Bone marrow (tissue), 2 donors: Measurements from ENCODE around the gene FASTK.

Source experiments
- DNase-seq, 2 donors: peaks; one replicate each; lab custom pipeline; 2025; lab: John Stamatoyannopoulos, UW

The FASTK gene

DNA sequence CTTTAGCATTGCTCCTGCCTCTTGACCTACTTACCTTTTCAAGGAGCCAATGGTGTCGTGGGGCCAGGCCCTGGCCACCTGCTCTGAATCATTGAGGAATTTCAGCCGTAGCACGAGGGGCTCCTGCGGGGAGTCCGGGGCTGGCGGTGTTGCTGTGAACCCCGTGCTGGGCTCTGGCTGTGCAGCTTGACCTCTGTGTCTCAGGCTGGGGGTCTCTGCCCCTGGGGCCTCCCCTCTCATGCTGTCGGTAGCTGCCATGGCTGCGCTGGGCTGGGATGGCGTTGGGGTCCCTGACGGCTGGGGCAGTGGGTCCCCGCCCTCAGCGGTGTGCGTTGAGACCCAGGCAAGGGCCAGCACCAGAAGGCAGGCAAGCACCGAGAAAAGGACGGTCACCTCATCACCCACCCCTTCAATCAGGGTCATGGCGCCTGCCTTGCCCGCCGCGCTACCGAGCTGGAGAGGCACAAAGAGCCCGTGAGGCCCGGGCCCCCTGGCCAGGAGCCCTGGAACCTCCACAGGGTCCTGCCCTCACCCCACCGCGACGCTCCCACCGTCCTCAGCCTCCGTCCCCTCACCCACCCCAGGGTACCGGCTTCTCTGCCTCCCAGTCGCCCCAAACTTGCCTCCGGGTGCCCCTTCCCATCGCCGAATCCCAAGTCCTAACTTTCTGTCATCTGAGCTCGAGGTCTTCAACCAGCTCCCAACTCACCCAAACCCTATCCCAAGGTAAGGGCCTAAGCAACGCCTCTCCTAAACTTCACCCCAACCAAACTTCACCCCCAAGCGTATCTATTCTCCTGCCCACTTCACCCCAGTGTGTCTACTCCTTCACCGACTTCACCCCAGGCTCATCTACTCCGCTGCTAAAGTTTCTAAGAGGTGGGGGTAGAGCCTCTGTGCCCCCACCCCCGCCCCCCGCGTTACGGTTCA lies 1.8 kb upstream of the FASTK start:
- DNase-seq: no peak

DNA sequence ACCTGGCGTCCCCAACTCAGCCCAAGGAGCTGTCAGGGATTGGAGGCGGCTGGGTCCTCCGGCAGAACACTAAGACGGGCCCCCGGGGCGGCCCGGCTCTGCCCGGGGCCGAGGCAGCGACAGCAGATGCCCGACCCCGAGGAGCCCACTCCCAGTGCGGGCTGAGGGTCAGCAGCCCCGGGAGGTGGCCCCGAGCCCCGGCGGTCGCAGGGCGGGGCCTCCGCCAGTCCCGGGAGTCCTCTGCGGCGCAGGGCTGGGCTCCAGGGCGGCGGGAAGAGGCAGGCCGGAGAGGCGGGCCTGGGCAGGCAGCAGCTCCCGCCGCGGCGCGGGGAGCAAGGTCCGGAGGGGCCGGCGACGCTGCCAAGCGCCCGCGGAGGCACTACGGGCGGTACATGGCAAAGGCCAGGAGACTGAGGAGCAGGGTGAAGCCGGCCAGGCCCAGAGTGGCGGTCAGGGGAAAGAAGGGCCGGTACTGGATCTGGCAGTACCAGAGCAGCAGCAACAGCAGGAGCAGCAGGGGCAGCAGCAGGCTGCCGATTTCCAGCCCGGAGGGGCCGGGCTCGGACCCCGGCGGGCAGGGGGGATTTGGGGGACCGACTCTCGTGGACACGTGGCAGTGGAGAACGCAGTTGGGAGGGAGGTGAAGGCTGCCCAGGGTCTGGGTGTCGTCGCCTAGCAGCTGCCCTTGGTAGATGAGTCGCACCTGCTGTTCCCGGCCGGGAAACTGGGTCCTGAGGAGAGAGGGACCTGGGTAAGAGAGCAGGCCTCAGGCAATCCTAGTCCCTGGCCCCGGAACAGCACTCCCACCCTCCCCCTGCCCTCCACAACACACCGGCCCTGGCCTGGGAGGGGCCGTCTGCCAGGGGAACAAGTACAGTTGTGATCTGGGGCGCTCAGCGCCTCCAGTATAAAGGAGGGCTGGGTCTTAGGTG lies 827 bp upstream of the FASTK start:
- no peak for DNase-seq

DNA sequence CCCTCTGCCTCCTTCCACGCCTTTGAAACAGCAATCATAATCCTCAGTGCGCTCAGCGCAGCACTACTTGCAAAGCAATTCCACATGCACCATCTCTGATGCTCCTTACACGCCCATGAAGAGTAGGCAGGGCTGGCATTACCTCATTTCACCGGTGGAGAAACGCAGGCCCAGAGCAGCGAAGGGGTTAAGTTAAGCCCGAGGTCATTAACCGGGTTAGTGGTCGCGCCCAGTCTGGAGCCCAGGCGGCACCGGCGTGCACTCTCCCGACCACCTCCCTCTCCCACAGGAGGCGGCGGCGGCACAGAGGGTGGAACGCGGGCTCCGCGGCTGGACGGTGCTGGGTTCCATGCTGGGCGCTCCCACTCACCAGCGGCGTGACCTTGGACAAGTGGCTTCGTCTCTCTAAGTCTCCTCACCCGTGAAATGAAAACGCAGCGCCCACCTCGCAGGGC lies 515 bp downstream of the FASTK start:
- DNase-seq: no peak

DNA sequence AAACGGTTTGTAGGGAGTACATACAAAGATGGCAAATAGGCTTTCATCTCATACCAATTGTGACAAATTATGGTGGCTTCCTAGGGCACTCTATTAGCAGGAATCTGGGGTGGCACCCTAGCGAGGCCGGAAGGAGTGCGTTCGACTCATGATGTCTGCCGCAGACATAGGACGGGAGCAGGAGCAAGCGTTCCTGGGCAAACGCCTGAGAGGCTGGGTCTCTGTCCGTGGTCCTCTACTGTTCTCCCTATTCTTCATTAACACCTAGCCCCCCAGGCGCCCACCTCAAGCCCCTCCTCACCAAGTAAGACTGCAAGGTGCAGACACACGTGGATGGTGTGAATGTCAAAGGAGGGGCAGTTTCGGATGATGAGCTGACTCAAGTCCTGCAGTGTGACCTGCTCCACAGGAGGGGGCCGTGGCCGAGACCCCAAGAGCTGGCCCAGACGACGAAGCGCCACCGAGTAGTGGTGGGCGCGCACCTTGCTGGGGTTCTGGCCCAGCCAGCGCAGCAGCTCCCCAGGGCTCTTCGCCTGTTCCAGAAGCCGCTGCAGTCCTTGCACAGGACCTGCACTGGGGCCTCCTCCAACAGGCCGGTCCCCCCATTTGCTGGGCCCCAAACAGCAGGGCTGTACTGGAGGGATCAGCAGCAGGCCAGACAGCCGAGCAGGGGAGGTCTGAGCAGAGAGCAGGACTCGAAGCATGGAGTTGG lies 1.3 kb downstream of the FASTK start:
- DNase-seq: no peak

DNA sequence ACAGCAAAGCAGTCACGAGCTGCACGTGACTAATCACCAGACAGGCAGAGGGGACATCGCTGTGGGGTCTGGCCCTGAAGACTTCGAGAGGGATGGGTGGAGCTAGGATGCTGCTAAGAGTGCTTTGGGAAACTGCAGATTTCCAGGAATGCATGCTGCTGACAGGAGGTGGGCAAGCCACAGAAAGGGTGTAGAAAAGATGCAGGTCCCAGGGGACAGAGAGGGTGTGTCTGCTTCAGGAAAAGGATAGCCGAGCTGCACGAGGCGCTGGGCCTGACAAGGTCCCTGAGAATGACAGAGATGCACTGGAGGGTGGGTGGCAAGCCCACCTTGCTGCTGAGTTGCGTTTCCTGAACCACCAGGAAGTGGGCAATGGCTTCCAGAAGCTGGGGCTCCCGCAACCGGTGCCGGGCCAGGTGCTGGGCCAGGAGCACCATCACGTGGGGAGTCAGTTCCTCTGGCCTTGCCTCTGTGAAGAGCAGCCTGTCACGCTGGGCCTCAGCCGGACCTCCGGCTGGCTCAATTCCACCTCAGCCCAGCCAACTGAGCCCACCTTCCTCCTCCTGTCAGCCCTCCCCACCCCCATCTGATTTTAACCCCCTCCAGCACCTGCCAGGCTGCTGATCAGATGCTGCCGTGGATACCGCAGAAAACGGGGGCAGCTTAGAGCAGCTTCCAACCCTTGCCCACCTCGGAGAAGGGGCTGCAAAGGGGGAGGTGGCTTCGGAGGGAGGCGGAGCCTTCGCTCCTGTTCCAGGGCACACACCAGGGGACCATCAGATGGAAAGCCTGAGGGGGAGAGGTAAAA lies 2.2 kb downstream of the FASTK start:
- DNase-seq: no peak

DNA sequence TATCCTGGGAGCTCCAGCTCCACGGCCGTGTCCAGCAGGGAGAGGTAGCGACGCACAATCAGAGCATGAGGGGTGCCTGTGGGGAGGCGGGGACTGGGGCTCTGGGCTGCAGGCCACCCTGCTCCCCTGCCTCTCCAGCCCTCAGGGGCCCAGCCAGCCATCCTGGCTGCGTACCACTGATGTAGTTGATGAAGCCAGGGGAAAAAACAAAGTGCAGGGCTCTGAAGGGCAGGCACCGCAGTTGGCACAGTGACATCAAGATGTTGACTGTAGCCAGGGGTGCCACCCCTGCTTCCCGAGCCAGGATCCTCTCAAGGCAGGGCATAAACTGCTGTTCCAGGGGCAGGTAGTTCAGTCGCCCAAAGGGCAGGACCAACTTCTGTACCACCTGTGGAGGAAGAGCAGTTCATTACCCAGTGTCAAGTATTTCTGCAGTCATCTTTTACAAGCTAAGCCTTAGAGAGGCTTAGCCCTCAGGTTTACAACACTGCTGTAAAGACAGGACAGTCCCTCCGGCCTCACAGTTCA lies 2.8 kb downstream of the FASTK start:
- DNase-seq: no peak

DNA sequence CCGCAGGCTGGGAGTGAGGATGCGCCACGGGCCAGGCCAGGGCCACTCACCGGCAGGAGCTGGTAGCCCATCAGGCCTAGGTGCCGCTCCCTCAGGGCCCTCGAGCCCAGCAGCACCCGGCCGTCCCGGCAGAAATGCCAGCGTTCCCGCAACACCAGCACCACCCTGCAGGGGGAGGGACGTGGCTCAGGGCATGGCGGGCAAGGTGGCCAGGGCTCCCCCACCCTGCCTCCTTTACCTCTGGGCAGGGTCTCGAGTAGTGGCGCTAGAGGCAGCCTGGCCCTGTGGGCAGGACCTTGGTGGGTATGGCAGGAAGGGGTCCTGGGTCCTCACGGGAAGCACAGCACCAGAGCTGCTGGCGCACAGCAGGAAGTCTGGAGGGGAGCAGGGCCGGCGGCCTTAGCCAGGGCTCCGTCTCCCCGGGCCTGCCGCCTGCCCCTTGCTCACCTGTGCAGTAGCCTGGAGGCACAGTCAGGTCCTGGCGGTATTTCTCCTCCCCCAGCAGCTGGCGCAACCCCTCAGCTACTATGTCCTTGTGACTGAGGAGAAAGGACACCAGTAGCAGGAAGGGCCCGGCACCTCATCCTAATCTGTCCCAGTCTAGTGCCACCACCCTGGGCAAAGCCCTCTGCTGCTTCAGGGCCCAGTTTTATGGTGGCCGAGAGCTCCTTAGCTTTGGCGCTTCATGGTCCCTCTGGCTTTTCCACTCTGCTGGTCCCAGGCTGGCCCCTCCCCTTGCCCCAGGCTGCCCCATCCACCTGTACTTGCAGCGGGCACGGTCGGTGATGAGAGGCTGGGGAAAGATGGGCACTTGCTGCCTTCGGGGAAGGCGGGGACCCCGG lies 3.5 kb downstream of the FASTK start:
- DNase-seq: no peak

DNA sequence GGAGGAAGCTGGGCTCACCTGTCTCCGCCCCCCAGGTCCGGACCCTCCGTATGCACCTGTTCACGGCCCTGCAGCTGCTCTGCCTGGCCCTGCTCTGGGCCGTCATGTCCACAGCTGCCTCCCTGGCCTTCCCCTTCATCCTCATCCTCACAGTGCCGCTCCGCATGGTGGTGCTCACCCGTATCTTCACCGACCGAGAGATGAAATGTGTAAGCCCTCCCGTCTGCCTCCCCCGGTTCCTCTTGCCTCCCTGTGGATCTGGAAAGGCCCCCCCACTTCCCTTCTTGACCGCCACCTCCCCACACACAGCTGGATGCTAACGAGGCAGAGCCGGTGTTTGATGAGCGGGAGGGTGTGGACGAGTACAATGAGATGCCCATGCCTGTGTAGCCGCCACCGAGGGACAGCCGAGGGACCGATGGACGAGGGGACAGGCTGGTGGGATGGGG lies 4.6 kb downstream of the FASTK start:
- DNase-seq: no peak

DNA sequence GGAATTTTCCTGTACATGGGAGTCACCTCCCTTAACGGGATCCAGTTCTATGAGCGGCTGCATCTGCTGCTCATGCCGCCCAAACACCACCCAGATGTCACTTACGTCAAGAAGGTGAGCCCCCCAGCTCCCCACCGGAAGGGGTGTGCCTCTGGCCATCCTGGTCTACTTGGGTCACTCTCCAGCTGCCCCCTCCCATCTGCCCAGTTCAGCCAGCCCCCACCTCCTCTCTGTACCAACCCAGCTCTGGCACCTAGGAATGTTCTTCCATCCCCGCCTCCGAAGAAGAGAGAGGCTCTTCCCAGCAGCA lies 5.0 kb downstream of the FASTK start:
- no peak for DNase-seq

DNA sequence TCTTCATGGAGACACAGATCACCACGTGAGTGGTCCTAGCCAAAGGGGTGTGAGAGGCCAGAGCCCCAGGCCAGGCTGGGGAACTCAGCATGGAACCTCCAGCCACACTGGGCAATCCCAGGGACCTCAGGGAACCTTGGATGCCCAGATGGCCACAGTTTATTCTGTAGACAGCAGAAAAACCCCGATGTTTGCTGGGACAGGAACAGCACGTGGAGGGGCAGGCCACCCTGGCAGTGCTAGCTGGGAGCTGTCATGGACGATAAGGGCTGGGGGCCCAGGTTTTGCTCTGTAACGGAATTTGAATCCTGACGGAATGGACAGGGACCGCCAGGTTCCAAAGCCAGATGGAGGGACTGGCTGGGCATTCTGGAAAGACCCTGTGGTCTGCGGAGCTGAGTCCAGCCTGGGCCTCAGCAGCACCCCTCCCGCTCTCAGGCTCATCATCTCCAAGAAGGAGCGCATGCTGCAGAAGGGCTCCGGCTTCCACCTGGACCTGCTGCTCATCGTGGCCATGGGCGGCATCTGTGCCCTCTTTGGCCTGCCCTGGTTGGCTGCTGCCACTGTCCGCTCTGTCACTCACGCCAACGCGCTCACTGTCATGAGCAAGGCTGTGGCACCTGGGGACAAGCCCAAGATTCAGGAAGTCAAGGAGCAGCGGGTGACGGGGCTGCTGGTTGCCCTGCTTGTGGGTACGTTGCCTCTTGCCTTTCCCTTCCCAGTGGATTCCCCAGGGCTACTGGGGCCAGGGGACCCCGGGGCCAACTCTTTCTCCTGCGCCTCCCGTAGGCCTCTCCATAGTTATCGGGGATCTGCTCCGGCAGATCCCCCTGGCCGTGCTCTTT lies 5.6 kb downstream of the FASTK start:
- no peak for DNase-seq

DNA sequence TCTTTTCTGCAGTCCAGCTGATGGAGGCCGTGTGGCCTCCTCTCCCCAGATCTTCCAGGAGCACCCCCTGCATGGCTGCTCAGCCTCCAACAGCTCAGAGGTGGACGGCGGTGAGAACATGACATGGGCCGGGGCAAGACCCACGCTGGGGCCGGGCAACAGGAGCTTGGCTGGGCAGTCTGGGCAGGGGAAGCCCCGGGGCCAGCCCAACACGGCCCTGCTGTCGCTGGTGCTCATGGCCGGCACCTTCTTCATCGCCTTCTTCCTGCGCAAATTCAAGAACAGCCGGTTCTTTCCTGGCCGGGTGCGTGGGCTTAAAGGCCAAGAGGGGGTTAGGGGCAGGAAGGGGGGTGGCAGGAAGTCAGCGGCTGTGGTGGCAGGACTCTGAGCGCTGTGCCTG lies 6.6 kb downstream of the FASTK start:
- no peak for DNase-seq

DNA sequence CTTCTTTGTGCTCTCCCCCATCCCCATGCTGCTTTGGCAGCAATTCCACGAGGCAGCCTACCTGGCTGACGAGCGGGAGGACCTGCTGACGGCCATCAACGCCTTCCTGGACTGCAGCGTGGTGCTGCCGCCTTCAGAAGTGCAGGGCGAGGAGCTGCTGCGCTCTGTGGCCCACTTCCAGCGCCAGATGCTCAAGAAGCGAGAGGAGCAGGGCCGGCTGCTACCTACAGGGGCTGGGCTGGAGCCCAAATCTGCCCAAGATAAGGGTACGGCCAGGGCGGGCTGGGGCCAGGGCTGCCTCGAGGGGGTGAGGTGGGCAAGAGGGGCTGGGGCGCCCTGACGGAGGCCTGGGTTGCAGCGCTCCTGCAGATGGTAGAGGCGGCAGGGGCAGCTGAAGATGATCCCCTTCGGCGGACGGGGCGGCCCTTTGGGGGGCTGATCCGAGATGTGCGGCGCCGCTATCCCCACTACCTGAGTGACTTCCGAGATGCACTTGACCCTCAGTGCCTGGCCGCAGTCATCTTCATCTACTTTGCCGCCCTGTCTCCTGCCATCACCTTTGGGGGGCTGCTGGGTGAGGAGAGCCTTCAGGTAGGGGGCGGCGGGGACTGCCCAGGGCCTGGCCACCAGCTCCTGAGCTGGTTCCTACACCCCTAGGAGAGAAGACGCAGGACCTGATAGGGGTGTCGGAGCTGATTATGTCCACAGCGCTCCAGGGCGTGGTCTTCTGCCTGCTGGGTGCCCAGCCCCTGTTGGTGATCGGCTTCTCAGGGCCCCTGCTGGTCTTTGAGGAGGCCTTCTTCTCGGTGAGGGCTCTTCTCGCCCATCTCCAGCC lies 9.4 kb downstream of the FASTK start:
- DNase-seq: no peak

DNA sequence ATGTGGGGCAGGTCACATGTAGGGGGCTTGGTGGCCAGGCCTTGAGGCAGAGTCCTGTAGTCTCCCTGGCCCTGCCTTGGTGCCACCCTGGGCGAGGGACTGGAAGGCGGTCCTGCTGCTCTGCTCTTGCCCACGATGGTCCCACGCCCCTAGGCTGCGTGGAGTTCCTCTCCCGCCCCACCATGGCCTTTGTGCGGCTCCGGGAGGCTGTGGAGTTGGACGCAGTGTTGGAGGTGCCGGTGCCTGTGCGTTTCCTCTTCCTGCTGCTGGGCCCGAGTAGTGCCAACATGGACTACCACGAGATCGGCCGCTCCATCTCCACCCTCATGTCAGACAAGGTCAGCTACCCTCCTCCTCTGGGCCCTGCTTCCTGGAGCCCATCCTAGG lies 10.0 kb downstream of the FASTK start:
- no peak for DNase-seq

DNA sequence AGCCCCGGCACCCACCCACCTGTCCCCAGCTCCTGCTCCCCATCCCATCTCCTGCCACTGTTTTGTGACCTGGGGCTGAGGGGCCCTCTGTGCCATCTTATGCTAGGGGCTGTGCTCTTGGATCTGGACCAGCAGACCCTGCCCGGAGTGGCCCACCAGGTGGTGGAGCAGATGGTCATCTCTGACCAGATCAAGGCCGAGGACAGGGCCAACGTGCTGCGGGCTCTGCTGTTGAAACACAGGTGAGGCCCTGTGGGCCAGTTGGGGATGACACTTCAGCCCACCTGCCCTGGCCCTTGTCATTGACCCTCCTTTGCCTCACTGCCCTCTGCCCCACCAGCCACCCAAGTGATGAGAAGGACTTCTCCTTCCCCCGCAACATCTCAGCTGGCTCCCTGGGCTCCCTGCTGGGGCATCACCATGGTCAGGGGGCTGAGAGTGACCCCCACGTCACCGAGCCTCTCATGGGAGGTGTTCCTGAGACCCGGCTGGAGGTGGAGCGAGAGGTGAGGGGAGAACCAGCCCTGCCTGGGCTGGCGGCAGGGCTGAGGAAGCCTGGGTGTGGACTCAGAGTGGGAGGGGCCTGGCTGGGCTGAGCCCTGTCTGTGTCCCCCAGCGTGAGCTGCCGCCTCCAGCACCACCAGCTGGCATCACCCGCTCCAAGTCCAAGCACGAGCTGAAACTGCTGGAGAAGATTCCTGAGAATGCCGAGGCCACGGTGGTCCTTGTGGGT lies 10.6 kb downstream of the FASTK start:
- DNase-seq: no peak

DNA sequence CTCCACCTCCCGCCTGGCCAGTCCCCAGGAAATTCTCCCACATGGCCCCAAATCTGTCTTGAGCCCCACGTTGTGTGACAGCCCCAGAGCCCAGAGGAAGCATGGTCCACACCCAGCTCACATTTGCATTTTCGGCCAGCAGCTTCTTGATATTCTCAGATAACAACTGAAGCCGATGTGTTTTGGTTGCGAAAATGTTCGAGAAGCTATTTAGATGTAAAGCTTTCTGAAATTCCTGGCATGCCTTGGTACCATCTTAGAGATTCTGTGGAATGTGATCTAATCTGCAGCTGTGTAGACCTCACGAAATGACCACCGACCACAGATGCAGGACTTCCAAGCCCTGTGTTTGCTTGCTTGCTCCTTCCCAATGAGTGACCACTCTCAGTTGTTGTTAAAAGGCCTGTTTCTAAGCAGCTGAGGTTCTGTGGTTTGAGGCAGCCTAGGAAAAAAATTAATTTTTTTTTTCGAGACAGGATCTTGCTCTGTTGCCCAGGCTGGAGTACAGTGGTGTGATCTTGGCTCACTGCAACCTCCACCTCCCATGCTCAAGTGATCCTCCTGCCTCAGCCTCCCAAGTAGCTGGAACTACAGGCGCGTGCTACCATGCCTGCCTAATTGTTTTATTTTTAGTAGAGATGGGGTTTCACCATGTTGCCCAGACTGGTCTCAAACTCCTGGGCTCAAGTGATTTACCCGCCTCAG lies 12.4 kb downstream of the FASTK start:
- no peak for DNase-seq

DNA sequence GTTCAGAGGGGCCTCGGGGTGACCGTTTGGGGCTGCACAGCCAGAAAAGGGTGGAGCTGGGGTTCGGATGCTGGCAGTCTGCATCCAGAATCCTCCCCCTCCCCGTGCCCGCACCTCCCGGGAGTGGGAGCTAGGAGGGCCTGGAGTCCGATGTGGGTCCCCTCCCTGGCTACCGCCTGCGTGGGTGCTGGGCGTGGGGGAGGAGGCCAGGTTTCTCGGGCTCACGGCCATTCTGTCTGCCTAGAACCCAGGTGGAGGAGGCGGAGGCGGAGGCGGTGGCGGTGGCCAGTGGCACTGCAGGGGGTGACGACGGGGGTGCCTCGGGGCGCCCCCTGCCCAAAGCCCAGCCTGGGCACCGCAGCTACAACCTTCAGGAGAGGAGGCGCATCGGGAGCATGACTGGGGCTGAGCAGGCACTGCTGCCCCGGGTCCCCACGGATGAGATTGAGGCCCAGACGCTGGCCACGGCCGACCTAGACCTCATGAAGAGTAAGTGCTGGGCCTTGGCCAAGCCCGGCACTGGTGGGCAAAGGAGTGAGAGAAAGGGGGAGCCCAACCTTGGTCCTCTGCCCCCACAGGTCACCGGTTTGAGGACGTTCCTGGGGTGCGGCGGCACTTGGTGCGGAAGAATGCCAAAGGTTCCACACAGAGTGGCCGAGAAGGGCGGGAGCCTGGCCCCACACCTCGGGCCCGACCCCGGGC lies 14.2 kb downstream of the FASTK start:
- no peak for DNase-seq
